HG02885 (cell line): ENCODE measurements around the gene UBE2E3.

Experiments
- ATAC-seq: cut with Tn5 transposase; IDR thresholded peaks from one replicate; pipeline ENCODE4 v1.9.1; 2021; ENCODE audit warnings: mild to moderate bottlenecking; ENCODE audit not compliant: unreplicated experiment, poor library complexity

Gene UBE2E3

DNA sequence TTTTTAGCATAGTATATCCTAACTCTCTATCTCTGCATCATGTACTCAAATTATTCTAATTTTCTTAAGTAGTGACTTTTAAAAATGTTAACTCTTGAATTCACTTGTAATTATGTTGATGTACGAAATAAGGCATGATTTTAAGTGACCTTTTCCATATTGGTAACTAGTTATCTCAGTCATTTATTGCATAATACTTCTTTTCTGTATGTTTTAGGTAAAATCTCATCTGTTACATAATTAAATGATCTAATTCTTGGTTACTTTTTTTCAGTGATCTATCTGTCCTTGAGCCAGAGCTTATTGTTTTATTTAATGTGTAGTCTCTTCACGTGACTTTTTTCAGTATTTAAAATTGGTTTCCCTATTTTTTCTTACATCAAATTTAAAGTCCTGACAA lies 4.8 kb upstream of the UBE2E3 start:
- ATAC-seq = no peak

DNA sequence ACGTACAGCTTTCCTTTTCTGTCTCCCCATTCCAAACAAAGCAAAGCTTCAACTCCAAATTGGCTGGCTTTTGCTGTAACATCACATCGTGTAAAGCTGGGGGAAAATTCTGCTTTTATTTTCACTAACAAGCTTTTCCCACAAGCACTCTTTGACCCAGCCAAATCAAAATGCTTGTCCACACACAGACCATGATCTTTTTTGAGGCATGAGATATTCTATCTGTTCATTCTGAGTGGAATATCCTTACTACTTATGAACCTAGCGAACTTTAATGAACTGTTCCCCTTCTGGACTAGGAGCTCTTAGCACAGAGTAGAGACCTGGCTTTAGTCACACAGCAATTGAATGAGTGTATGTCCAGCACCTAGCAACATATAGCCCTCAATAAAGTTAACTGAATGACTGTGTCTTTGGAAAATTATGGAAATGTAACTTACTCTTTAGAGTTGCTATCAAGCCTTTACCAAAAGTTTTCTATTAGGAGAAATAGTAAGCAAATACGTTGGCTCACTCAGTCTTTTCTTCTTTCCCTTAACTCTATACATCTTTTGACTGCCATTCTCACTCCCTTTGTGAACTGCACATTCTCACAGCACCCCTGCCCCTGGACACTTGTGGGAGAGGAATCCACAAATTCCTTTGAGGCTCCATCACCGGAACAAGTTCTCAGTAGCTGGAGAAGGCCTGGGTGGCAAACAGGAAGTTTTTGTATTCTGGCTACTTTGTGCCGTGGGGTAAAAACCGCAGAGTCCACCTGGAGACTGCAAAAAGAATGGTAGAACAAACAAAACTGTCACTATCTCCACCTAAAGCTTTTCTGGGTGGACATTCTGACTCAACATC lies 1.3 kb upstream of the UBE2E3 start:
- no peak for ATAC-seq

DNA sequence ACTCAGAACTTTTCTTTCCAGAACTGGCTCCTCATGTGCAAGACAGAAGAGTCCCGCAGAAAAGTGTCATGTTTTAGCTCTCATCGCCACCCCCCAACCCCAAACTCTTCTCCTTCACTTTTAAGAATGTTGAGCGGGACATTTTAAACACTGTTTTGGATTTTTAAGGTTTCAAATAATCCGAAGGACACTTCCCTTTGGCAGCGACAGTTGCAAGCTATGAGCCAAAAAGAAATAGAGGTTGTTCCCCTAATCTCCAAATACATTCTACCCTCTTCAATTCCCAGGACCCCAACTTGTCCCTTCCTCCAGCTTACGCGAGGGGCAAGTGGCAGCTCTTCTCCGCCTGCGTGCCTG lies 678 bp upstream of the UBE2E3 start:
- ATAC-seq = no peak

DNA sequence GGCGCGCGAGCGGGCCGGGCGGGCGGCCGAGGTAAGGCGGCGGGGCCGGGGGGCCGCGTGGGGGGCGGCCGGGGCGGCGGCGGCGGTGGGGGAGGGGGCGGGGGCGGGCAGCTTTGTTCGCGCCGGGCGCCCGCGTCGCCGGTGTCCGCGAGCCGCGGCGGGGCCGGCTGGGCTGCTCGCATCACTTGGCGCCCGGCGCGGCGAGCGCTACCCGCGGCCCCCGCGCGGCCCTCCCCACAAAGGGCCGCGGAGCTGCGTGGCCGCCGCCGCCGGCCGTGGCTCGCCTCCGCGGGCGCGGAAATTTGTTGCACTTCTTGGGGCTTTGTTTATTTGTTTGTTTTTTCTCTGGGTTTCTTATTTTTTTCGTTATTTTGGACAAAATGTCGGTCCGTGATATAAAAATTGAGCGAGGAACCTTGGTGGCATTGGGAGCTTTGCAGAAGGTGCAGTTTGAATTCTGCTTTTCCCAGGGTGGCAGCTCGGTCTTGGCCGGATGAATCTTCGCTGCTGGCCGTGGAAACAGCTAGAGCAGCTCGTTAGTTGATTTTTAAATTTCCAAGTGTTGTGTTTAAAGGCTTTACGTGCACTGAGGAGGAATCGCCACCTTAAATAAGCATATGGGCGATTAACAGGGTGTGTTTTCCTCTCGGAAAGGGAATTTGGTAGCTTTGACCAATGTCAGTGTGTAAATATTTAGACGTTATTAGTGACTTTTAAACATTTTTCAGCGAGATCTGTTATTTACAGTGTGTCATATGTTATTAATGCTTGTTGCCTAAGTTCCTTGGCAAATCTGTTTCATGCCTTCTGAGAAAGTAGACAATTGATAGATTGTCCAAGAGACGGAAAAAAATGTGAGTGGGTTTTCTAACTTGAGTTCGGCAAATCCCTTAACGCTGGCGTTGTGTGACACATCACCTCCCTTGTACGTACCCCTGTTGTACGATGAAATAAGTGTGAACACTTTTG lies 822 bp downstream of the UBE2E3 start:
- peak; percentile 18 for ATAC-seq

DNA sequence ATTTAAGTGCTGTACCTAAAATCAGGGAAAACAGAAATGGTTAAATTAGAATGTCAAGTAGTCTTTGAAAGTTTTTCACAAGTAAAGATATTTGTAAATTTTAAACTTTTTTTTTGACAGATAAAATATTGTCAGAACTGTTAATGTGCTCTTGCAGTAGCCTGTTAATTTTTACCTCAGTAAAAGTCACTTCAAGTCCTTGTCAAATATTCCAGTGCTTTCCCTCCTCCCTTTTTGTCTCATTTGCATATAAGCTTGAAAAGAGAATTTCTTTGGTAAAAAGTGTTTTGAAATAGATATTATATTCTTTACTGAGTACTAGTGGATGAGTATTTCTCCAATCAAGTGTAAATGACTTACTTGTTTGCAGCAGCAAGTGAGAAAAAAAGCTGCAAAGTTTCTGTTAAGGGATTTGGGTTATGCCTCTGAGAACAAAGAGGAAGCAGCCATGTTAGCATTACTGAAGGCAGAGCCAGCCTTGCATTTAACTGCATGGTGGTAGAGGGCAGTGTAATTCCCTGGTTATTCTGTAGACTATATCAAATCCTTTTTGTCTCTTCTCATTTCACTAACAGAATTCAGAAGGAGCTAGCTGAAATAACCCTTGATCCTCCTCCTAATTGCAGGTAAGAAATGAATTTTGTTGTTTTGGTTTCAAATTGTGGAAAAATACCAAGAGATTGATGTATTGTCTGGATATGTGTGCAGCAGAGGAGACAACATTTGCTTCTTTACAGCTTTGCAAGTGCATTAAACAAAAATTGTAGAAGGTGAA lies 3.2 kb downstream of the UBE2E3 start:
- ATAC-seq = peak; percentile 38

DNA sequence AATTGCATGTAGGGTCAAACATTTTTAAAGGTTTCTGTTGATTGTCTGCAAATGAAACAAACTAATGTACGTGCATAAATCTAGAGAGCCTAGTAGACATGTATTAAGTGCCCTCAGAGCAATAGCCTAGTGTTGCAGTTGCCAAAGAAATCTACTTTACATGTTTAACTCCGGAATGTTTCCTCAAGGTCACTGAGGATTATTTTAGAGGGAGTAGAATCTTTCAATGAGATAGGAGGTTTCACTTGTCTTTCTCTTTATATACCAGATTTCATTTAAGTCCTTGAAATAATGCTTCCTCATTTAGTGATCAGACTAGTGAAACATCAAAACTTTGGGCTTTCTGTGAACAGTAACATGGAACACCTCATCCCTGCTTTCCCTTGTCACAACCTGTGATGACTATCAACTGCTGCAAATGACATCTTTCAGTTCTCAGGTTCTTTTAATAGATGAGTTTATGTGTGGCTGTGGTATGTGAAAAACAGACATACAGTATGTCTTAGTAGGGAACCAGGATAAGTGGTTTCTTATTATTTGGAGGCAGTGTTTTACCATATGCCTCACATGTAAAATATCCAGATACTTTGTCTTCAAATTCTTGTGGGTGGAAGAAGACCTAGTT lies 5.5 kb downstream of the UBE2E3 start:
- ATAC-seq = peak; percentile 24

DNA sequence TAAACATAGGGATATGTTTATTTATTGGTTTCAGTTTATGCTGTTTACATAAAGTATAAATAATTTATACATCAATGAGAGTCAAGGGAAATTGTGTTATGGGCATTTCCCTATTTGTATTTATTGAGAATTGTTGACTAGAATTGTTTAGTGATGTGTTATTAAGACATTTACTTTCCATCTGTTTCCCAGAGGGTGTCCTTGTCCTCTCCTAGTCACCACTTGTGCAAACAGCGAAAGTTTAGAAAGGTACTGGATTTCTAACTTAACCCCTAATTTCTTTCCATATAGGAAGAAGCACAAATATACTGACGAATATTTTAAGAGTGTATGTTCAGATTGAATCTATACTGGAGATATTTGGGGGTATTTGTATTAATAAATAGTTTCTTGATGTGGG lies 6.7 kb downstream of the UBE2E3 start:
- ATAC-seq = no peak

DNA sequence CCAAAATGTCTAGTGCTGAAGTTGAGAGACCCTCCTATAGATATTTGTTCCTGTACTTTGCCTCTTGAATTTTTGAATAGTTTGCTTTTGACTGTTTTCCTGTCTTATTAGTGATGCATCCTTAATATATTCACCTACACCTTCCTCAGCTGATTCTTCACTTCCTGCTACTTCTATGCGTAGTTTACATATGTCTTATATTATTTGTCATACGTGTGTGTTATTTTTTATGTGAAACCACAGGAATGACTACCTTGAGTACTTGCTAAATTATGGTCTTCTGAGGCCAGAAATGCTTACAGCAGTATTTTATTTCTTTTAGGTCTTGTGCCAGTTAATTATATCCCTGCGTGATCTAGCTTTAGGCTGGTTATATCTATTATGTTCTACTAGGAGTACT lies 9.9 kb downstream of the UBE2E3 start:
- no peak for ATAC-seq

DNA sequence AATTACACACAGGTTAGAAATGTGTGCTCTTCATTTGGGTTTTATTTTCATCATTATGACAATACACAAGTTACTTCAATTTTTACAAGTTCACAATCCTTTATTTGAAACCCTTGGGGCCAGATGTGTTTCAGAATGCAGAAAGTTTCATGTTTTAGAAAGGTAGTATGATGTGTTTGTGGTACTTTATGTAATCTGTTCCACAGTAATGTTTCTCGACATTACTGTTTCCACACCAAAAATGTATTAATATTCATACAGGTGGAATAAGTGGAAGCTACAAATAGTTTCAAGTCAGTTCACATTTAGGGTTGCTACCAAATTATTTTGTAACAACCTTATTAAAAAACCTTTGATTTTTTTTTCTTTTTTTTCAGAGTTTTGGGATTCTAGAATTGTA lies 10.4 kb downstream of the UBE2E3 start:
- peak; percentile 34 for ATAC-seq

DNA sequence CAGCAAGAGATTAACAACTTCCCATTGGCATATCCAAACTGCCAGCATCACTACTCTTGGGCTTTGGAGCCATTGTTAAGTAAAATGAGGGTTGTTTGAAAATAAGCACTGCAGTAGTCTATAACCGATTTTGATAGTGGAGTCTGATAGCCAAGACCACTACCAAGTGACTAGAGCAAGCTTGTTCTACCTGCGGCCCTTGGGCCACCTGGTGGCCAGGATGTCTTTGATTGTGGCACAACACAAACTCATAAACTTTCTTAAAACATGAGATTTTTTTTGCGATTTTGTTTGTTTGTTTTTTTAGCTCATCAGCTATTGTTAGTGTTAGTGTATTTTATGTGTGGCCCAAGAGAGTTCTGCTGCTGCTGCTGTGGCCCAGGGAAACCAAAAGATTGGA lies 11.0 kb downstream of the UBE2E3 start:
- peak; percentile 5 for ATAC-seq

DNA sequence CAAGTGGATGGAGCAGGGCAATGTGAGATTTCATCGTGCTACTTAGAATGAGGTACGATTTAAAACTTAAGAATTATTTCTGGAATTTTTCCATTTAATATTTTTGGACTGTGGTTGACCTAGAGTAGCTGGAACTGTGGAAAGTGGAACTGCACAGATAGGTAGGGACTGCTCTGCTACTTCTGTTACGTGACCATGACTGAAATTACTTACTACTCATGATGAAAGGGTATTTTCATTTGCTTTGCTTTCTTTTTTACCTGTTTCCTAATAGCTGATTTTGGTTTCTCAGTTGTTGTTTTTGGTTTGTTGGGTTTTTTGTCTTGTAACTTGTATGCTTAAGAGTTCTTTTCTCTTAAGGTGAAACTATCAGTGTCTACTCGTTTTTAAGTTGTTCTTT lies 11.4 kb downstream of the UBE2E3 start:
- ATAC-seq = peak; percentile 88

DNA sequence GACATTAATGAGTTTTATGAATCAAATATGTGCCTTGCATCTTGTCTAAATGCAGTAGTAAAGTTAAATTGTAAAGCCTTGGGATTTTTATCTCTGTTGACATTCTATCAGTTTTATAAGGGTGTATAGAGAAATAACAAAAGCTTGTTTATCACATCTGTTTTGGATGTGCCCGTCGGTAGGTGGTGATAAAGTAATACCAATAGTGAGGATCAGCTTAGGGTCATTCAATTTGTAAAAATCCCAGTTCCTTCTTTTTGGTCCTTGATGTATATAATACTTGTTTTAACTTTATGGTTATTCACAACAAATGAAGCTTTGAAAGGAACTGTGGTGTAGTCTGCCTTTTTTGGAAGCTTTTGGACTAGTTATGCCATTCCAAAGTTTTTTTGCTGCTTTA lies 12.6 kb downstream of the UBE2E3 start:
- no peak for ATAC-seq

DNA sequence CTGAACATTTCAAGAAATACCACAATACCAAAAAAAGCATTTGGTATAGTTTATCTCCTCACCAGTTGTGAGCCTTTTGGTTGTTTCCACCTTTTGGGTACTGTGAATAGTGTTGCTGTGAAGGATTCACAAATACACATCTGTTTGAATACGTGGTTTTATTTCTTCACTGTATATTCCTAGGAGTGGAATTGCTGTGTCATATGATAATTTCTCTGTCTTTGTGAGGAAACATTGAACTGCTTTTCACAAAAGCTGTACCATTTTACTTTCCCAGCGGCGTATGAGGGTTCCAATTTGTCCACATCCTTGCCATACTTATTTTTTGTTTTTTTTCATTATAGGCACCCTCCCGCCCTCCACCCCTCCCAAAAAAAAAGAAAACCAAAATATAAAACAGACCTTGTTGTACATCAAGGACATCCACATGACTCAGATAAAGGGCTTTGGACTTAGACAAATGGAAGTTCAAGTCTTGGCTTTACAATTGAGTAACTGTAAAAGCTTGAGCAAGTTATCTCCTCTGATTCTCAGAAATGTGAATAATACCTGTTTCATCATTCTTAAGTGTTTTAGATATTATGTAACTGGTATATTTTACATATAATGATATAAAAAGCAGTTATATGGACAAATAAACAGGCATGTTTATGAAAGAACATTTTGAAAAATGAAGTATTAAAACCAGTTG lies 19.0 kb downstream of the UBE2E3 start:
- ATAC-seq = no peak

DNA sequence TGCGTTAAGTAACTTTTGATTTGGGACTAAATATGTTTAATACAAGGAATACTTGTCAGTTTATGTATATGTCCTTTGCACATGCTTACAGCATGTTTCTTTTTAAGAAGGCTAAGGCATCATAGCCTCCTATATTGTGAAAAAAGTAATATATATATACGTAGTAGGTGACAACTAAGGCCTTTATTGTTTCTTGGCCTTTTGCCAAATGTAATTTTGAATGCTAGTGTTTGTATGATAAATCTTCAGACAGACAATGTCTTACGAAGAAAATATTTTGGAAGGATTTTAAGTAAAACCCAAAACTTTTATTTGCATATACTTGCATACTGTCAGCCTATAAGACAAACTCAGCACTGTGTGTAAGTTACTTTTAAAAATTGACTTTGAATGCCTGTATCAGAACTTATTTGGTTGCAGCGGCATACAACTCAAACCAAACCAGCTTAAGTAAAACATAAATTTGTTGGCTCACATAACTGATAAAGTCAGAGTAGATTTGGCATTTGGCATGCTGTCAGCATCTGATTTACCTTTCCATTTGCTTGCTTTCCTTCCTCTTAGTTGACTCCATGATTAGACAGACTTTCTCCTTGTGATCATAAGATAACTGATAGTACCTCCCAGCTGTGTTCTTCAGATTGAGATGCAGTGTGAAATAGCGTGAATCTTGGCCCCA lies 24.4 kb downstream of the UBE2E3 start:
- no peak for ATAC-seq

DNA sequence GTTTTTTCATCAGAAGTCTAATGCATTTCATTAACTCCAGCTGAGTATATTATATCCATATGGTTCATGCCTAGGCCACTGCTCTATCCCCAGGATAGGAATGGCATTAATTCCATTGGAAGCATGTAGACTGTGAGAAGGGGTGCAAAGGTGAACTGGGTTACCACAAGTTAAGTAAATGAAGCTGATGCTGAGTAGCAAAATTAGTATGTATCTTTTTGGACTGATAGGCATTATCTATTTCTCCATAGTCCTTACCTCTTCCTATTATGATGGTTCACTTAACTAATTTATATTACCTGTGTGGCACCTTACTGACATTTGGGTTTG lies 24.9 kb downstream of the UBE2E3 start:
- ATAC-seq = no peak

DNA sequence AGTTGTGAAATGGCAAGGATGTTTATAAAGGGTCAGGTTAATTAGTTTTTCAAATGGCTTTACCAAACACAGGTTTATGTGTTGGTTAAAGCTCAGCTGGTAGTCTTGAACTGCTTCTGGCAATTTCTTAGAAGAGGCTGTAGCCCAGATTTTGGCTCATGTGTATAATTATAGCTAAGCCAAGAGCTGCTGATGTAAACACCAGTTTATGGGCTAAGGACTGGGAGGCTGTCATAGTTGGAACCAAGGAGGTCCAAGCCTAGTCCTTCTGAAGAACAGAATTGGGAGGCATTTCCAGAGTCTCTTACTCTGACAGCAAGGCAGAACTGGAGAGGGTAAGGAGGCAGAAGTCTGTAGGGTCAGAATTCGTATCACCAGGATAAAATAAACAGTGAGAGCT lies 25.4 kb downstream of the UBE2E3 start:
- no peak for ATAC-seq

DNA sequence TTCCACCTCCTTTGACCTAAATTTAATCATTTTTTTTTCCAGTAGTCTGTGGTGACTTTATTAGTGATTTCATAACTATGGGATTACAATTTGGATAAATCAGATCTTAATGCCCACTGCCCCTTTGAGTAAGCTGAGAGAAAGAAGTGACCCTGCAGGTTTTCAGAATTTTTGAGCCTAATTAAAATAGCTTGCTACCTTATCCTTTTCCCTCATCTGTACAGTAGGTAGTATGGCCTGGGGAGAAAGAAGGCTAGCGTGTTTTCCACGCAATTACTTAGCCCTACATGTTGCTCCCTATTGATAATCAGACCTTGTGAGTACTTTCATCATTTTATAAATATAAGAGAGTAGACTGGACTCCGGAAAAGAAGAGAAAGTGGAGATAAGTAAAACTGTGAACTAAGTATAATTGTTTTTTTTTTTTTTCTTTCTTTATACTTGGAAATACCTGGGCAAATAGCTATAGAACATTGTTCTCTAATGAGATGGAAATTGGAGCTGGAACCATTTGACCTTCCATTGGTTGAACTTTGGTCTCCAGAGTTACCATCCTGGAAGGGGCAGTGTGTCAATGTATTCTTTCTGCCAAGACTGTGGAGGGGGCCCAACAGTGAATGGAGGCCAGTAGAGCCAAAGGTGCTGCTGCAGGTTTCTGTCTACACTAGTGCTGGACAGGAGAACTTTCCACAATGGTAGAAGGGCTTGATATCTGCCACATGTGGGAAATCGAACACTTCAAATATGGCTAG lies 26.9 kb downstream of the UBE2E3 start:
- no peak for ATAC-seq

DNA sequence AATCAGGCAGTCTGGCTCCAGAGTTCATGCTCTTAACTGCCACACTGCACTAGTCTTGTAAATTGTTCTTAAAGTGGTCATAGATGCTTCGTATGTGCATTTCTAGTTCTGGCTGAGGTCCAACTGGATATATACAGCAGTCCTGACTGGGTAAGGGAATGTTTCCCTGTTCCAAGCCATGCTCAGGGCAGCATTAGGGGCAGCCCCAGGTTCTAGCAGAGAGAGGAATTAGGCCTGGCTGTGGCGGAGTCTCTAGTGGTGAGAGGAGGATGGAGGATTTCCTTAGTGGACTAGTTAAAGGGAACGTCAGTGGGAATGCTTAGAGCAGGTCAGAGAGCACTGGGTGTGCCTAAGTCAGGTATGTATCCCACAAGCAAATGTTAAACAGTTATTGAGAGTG lies 28.0 kb downstream of the UBE2E3 start:
- ATAC-seq = no peak
